Trophoblast cell (in vitro differentiated cells and primary cell): ENCODE results near the gene ERMP1. TPM values are rescaled to one million over a fixed set of nuclear protein-coding genes. Genes with fewer than 3 reads are reported as not detected.
"Not testable (repeated sequence)": the region's sequence is repeated elsewhere in the genome, so short reads cannot be mapped to it uniquely, and the experiment has no call there.

Experiments
- DNase-seq, 2 donors: peaks; one replicate each; pipeline ENCODE4 v3.0.0-alpha.2; 2016
- H2AFZ ChIP-seq: 2 replicates; pipeline ENCODE4 v1.6.1; 2013; ENCODE audit warnings: low read length, moderate library complexity, mild to moderate bottlenecking; ENCODE audit not compliant: insufficient read depth, poor library complexity
- H2AK5ac ChIP-seq: 2 replicates; pipeline ENCODE4 v1.6.1; 2013; ENCODE audit warnings: mild to moderate bottlenecking, low read length
- H2BK120ac ChIP-seq: 2 replicates; pipeline ENCODE4 v1.6.1; 2013; ENCODE audit warnings: low read length, mild to moderate bottlenecking, moderate library complexity; ENCODE audit not compliant: insufficient read depth, poor library complexity
- H2BK12ac ChIP-seq: 2 replicates; pipeline ENCODE4 v1.6.1; 2013; ENCODE audit warnings: mild to moderate bottlenecking, low read length, moderate library complexity
- H2BK5ac ChIP-seq: 2 replicates; pipeline ENCODE4 v1.6.1; 2013; ENCODE audit warnings: low read length, low read depth, moderate library complexity, mild to moderate bottlenecking; ENCODE audit not compliant: poor library complexity
- H3K14ac ChIP-seq: 2 replicates; pipeline ENCODE4 v1.6.1; 2013; ENCODE audit warnings: mild to moderate bottlenecking, low read length
- H3K18ac ChIP-seq: 2 replicates; pipeline ENCODE4 v1.6.1; 2013; ENCODE audit warnings: mild to moderate bottlenecking, low read length
- H3K23ac ChIP-seq: 2 replicates; pipeline ENCODE4 v1.6.1; 2013; ENCODE audit warnings: low read length
- H3K27ac ChIP-seq: 2 replicates; pipeline ENCODE4 v1.5.1; 2013; ENCODE audit warnings: low read depth, mild to moderate bottlenecking, inconsistent platforms, low read length, moderate library complexity
- H3K27me3 ChIP-seq: 2 replicates; pipeline ENCODE4 v1.6.1; 2013; ENCODE audit warnings: inconsistent platforms, mild to moderate bottlenecking, low read length, moderate library complexity; ENCODE audit not compliant: insufficient read depth
- H3K36me3 ChIP-seq, 2 experiments: 1 replicate in 1 of 2; 2 replicates in 1 of 2; pipeline ENCODE4 v1.6.1; 2013; ENCODE audit warnings: low read length in 2 of 2, mild to moderate bottlenecking in 2 of 2, moderate library complexity in 1 of 2; ENCODE audit not compliant: insufficient read depth in 2 of 2, control insufficient read depth in 1 of 2
- H3K4ac ChIP-seq: 2 replicates; pipeline ENCODE4 v1.6.1; 2013; ENCODE audit warnings: low read depth, mild to moderate bottlenecking, low read length, moderate library complexity
- H3K4me1 ChIP-seq, 2 experiments: 1 replicate in 1 of 2; 2 replicates in 1 of 2; pipeline ENCODE4 v1.6.1; 2013; ENCODE audit warnings: low read length in 2 of 2, mild to moderate bottlenecking in 2 of 2, moderate library complexity in 1 of 2; ENCODE audit not compliant: insufficient read depth in 2 of 2, control insufficient read depth in 1 of 2
- H3K4me2 ChIP-seq: 2 replicates; pipeline ENCODE4 v1.6.1; 2013; ENCODE audit warnings: inconsistent platforms, mild to moderate bottlenecking, low read length, moderate library complexity
- H3K4me3 ChIP-seq: 2 replicates; pipeline ENCODE4 v1.5.1; 2013; ENCODE audit warnings: mild to moderate bottlenecking, low read depth, low read length, inconsistent platforms
- H3K79me1 ChIP-seq: one replicate; pipeline ENCODE4 v1.6.1; 2013; ENCODE audit warnings: low read length
- H3K79me2 ChIP-seq: 2 replicates; pipeline ENCODE4 v1.6.1; 2013; ENCODE audit warnings: low read length, mild to moderate bottlenecking; ENCODE audit not compliant: control insufficient read depth, insufficient read depth, poor library complexity
- H3K9ac ChIP-seq: 2 replicates; pipeline ENCODE4 v1.6.1; 2013; ENCODE audit warnings: mild to moderate bottlenecking, low read length
- H3K9me3 ChIP-seq: 2 replicates; pipeline ENCODE4 v1.6.1; 2013; ENCODE audit warnings: low read depth, mild to moderate bottlenecking, control low read depth, inconsistent platforms, low read length; ENCODE audit not compliant: insufficient read depth
- H4K12ac ChIP-seq: 2 replicates; pipeline ENCODE4 v1.6.1; 2013; ENCODE audit warnings: low read depth, mild to moderate bottlenecking, low read length, moderate library complexity
- H4K8ac ChIP-seq: 2 replicates; pipeline ENCODE4 v1.6.1; 2013; ENCODE audit warnings: low read depth, mild to moderate bottlenecking, low read length, moderate library complexity
- H4K91ac ChIP-seq: one replicate; pipeline ENCODE4 v1.6.1; 2013; ENCODE audit warnings: low read depth, mild to moderate bottlenecking, low read length, moderate library complexity
- WGBS: extraction: QIAGEN DNeasy Blood & Tissue Kit; methylation state at CpG from one replicate; pipeline ENCODE4 v1.1.7; 2013; ENCODE audit warnings: missing lambda C conversion rate; ENCODE audit not compliant: insufficient read length, insufficient coverage; ENCODE audit errors: extremely low coverage; 5-methylcytosine and 5-hydroxymethylcytosine counted together
- polyA plus RNA-seq: library from polyadenylated mRNA; stranded (reverse); fragments of 200-250 nt; gene quantifications from 2 replicates; pipeline ENCODE4 v1.2.3, GENCODE V29; 2013

The ERMP1 gene
- polyA plus RNA-seq: 22.1 TPM in 2 replicates

GRCh38 chr9:5832538-5833529 is at the start of gene ERMP1:
Gene ERMP1, minus strand, starts transcription at chr9:5833117. Its CDS starts 90 bp downstream, at chr9:5833027.
- peak within 1 kb of the TSS; percentile 64 for H3K9ac ChIP-seq
- WGBS: no CpG with 5 or more reads among the region's 95 CpGs

GRCh38 chr9:5882244-5883012 is 49.5 kb upstream of the ERMP1 start:
- H3K36me3 ChIP-seq, H3K27ac ChIP-seq, H2AFZ ChIP-seq, H3K18ac ChIP-seq, H2BK5ac ChIP-seq, H3K4me2 ChIP-seq, H2BK120ac ChIP-seq, DNase-seq, H3K14ac ChIP-seq, H3K4me3 ChIP-seq, H2BK12ac ChIP-seq, H3K23ac ChIP-seq, H3K4ac ChIP-seq, H3K4me1 ChIP-seq, H4K8ac ChIP-seq, H3K9ac ChIP-seq, H2AK5ac ChIP-seq, H3K9me3 ChIP-seq, H4K91ac ChIP-seq, H4K12ac ChIP-seq, H3K79me2 ChIP-seq, H3K27me3 ChIP-seq: not testable (repeated sequence)
- H3K79me1 ChIP-seq: peaks cover 14% of the 10 kb centered on the region
- WGBS: no CpG with 5 or more reads among the region's 5 CpGs

More at GRCh38 chr9:5832538-5833529, at the start of gene ERMP1:
- Histone ChIP-seq H3K23ac (no peak within 1 kb of the TSS), H3K4me2 (peak within 1 kb of the TSS; percentile 94), H3K18ac (peak within 1 kb of the TSS; percentile 94), H4K12ac (peak within 1 kb of the TSS; percentile 92), H3K79me1 (peaks cover 4% of the 10 kb centered on the region), H3K79me2 (peaks cover 7% of the 10 kb centered on the region), H3K4me1 (no peaks in the 10 kb centered on the region), H3K4ac (peak within 1 kb of the TSS; percentile 89), H3K27me3 (no peaks in the 10 kb centered on the region), H2BK5ac (peak within 1 kb of the TSS; percentile 84), H2BK120ac (peak within 1 kb of the TSS; percentile 70), H3K4me3 (peak within 1 kb of the TSS; percentile 95), H4K8ac (peak within 1 kb of the TSS; percentile 92), H4K91ac (peak within 1 kb of the TSS; percentile 93), H3K9me3 (peaks cover 3% of the 10 kb centered on the region), H2BK12ac (peak within 1 kb of the TSS; percentile 67), H2AK5ac (no peak within 1 kb of the TSS), H2AFZ (peak within 1 kb of the TSS; percentile 94), H3K14ac (peak within 1 kb of the TSS; percentile 96), H3K27ac (peak within 1 kb of the TSS; percentile 47), H3K36me3 (peaks cover 0 to 2% of the 10 kb centered on the region in 2 experiments)
- peak; percentile 67 to 89 for DNase-seq

- Histone ChIP-seq H3K27me3 (no peaks in the 10 kb centered on the region), H3K36me3 (no peaks in the 10 kb centered on the region), H3K4me1 (peaks cover 8% of the 10 kb centered on the region in 2 experiments), H3K4ac (no peak overlapping the region), H4K8ac (peak overlapping the region; percentile 61), H4K91ac (peak overlapping the region; percentile 79), H3K14ac (no peak overlapping the region), H3K4me2 (peak overlapping the region; percentile 26), H3K27ac (peak overlapping the region; percentile 74), H2BK12ac (peak overlapping the region; percentile 70), H4K12ac (no peak overlapping the region), H3K4me3 (no peak overlapping the region), H2AK5ac (no peak overlapping the region), H3K9ac (no peak overlapping the region), H2AFZ (no peak overlapping the region), H3K9me3 (no peaks in the 10 kb centered on the region), H3K18ac (no peak overlapping the region), H3K79me2 (no peaks in the 10 kb centered on the region), H2BK5ac (peak overlapping the region; percentile 86), H3K79me1 (peaks cover 16% of the 10 kb centered on the region), H2BK120ac (peak overlapping the region; percentile 95), H3K23ac (no peak overlapping the region)
- no CpG with 5 or more reads among the region's 10 CpGs for WGBS
- DNase-seq: peak; percentile 78 to 94
These were observed 46.7 kb upstream of the ERMP1 start for GRCh38 chr9:5879419-5880181.

GRCh38 chr9:5876711-5877110 is 43.8 kb upstream of the ERMP1 start:
- Histone ChIP-seq H3K27me3 (no peaks in the 10 kb centered on the region), H4K91ac (no peak overlapping the region), H3K79me1 (peaks cover 16% of the 10 kb centered on the region), H3K4me1 (peaks cover 13% of the 10 kb centered on the region in 2 experiments), H3K79me2 (no peaks in the 10 kb centered on the region), H3K4me2 (no peak overlapping the region), H3K9me3 (no peaks in the 10 kb centered on the region), H3K14ac (no peak overlapping the region), H2BK12ac (no peak overlapping the region), H2BK5ac (no peak overlapping the region), H2AK5ac (no peak overlapping the region), H2BK120ac (no peak overlapping the region), H3K27ac (no peak overlapping the region), H4K8ac (no peak overlapping the region), H3K23ac (no peak overlapping the region), H4K12ac (no peak overlapping the region), H2AFZ (no peak overlapping the region), H3K4ac (no peak overlapping the region), H3K4me3 (no peak overlapping the region), H3K36me3 (no peaks in the 10 kb centered on the region), H3K18ac (no peak overlapping the region), H3K9ac (no peak overlapping the region)
- no CpG with 5 or more reads among the region's 7 CpGs for WGBS
- peak in 1 of 2 donors; percentile 52 for DNase-seq
